GM12872 (cell line): Measurements from ENCODE around the gene TNFRSF8.
A peak's percentile ranks its signal among the peaks of the same experiment; 100 is the strongest.

Experiments
- CTCF ChIP-seq: IDR thresholded peaks from 3 replicates; pipeline ENCODE4 v1.5.1; 2011; ENCODE audit warnings: low read depth, mild to moderate bottlenecking, low read length, moderate library complexity; ENCODE audit not compliant: insufficient read depth

The TNFRSF8 gene

GRCh38 chr1:12055259-12055658 lies 7.8 kb upstream of the TNFRSF8 start:
- TF ChIP-seq CTCF, result no peak

- no peak for TF ChIP-seq CTCF
These were observed 6.7 kb upstream of the TNFRSF8 start for GRCh38 chr1:12056331-12056841.

GRCh38 chr1:12057382-12057781 lies 5.7 kb upstream of the TNFRSF8 start:
- no peak for TF ChIP-seq CTCF

GRCh38 chr1:12057940-12058687 lies 5.0 kb upstream of the TNFRSF8 start:
- no peak for TF ChIP-seq CTCF

GRCh38 chr1:12059226-12059625 lies 3.9 kb upstream of the TNFRSF8 start:
- no peak for TF ChIP-seq CTCF

GRCh38 chr1:12059722-12060464 lies 3.2 kb upstream of the TNFRSF8 start:
- TF ChIP-seq CTCF, result peak; percentile 16; the same call in 2 of the 3 replicates

- TF ChIP-seq CTCF, result no peak
These were observed 2.6 kb upstream of the TNFRSF8 start for GRCh38 chr1:12060500-12060899.
